Mammary epithelial cell (primary cell): ENCODE measurements around the gene CCDC190.

ENCODE experiments used
- CTCF ChIP-seq, 2 donors: IDR thresholded peaks in 1 of 2; conservative IDR thresholded peaks in 1 of 2; 2 replicates each; pipeline ENCODE4 v1.5.1; 2011 to 2012; ENCODE audit warnings: inconsistent platforms in 2 of 2, low read length in 2 of 2, mild to moderate bottlenecking in 2 of 2, control low read depth in 1 of 2, low read depth in 1 of 2; ENCODE audit not compliant: insufficient read depth in 1 of 2; ENCODE audit errors: extremely low read depth in 1 of 2
- EZH2 ChIP-seq: IDR thresholded peaks from 2 replicates; pipeline ENCODE4 v1.6.1; 2012; ENCODE audit warnings: low read length, inconsistent platforms, borderline replicate concordance

GRCh38 chr1:162908780-162909179, 47.8 kb upstream of the CCDC190 start:
- no peak for TF ChIP-seq CTCF (conservative IDR thresholded peaks at IDR 0.05 in 1 of 2, IDR thresholded peaks at IDR 0.05 in 1 of 2; ENCODE audit: extremely low read depth in 1 of 2, insufficient read depth in 1 of 2, low read depth in 1 of 2, low read length in 2 of 2)
- no peak for TF ChIP-seq EZH2
